SK-N-SH (cell line): ENCODE measurements around the gene HARS1. TPM values are rescaled to one million over a fixed set of nuclear protein-coding genes. Genes with fewer than 3 reads are reported as not detected.

Source experiments
- CTCF ChIA-PET: fragments of 300-600, 350-600 bp; formaldehyde crosslinking; extraction: SDS; loops from one replicate; lab custom pipeline; 2021; lab: Yijun Ruan, JAX
- POLR2A ChIA-PET: fragments of 350-600 bp; sonication (Branson Sonifier 250); formaldehyde crosslinking; extraction: SDS; loops from one replicate; lab custom pipeline; 2020; ENCODE audit warnings: antibody characterized with exemption, inconsistent platforms; lab: Yijun Ruan, JAX
- DNase-seq: peaks from one replicate; pipeline ENCODE4 v3.0.0; 2012
- H2AFZ ChIP-seq: fragments of 200-600 bp; sonication (generic); 2 replicates; pipeline ENCODE4 v1.8.1; 2016; ENCODE audit warnings: antibody characterized with exemption, mild to moderate bottlenecking, low read depth
- H3F3A ChIP-seq: fragments of 200-600 bp; sonication (generic); replicated peaks from 2 replicates; pipeline ENCODE3; 2016; ENCODE audit warnings: antibody characterized with exemption, mild to moderate bottlenecking; ENCODE audit not compliant: insufficient read depth
- H3K27ac ChIP-seq, 2 experiments: fragments of 200-500 bp in 1 of 2; fragments of 200-600 bp in 1 of 2; sonication (Bioruptor generic) in 1 of 2; sonication (generic), shearing (Covaris generic) in 1 of 2; 2 replicates each; pipeline versions ENCODE4 v1.5.1 to v1.6.1; 2014 to 2016; ENCODE audit warnings: low read depth in 2 of 2, inconsistent platforms in 1 of 2, low read length in 1 of 2, mild to moderate bottlenecking in 1 of 2, mixed read lengths in 1 of 2
- H3K27me3 ChIP-seq: fragments of 200-600 bp; sonication (generic), shearing (Covaris generic); 2 replicates; pipeline ENCODE4 v1.6.1; 2016; ENCODE audit warnings: mixed run types; ENCODE audit not compliant: insufficient read depth
- H3K36me3 ChIP-seq, 2 experiments: fragments of 200-500 bp in 1 of 2; fragments of 200-600 bp in 1 of 2; sonication (Bioruptor generic) in 1 of 2; sonication (generic) in 1 of 2; replicated peaks in 1 of 2; 2 replicates each; pipeline versions ENCODE3 to v1.5.1; 2014 to 2016; ENCODE audit warnings: low read length in 1 of 2, mild to moderate bottlenecking in 1 of 2; ENCODE audit not compliant: insufficient read depth in 2 of 2, control insufficient read depth in 1 of 2
- H3K4me1 ChIP-seq, 2 experiments: fragments of 200-500 bp in 1 of 2; fragments of 200-600 bp in 1 of 2; sonication (Bioruptor generic) in 1 of 2; sonication (generic), shearing (Covaris generic) in 1 of 2; 2 replicates each; pipeline versions ENCODE4 v1.5.1 to v1.6.1; 2014 to 2016; ENCODE audit warnings: low read depth in 1 of 2, low read length in 1 of 2, mixed run types in 1 of 2; ENCODE audit not compliant: insufficient read depth in 2 of 2, control insufficient read depth in 1 of 2
- H3K4me2 ChIP-seq: fragments of 200-600 bp; sonication (generic), shearing (Covaris generic); 2 replicates; pipeline ENCODE4 v1.6.1; 2017; ENCODE audit warnings: mixed run types
- H3K4me3 ChIP-seq, 2 experiments: fragments of 200-500 bp in 1 of 2; fragments of 200-600 bp in 1 of 2; sonication (Bioruptor generic) in 1 of 2; sonication (generic), shearing (Covaris generic) in 1 of 2; 2 replicates each; pipeline versions ENCODE4 v1.5.1 to v1.8.1; 2014 to 2016; ENCODE audit warnings: low read depth in 2 of 2, inconsistent platforms in 1 of 2, low read length in 1 of 2, mild to moderate bottlenecking in 1 of 2, mixed read lengths in 1 of 2, moderate library complexity in 1 of 2
- H3K79me2 ChIP-seq: fragments of 200-600 bp; sonication (generic); 2 replicates; pipeline ENCODE4 v1.8.1; 2017; ENCODE audit warnings: mild to moderate bottlenecking; ENCODE audit not compliant: insufficient read depth
- H3K9ac ChIP-seq: fragments of 200-600 bp; sonication (generic); 2 replicates; pipeline ENCODE4 v1.6.1; 2017; ENCODE audit warnings: mixed run types
- H3K9me2 ChIP-seq: fragments of 200-600 bp; sonication (generic); 2 replicates; pipeline ENCODE4 v1.6.1; 2017; ENCODE audit warnings: mixed run types
- H3K9me3 ChIP-seq: fragments of 200-600 bp; sonication (generic); 2 replicates; pipeline ENCODE4 v1.6.1; 2017; ENCODE audit warnings: mixed run types, mild to moderate bottlenecking, moderate library complexity
- H4K20me1 ChIP-seq: fragments of 200-600 bp; sonication (generic); 2 replicates; pipeline ENCODE4 v1.6.1; 2017; ENCODE audit warnings: mild to moderate bottlenecking, mixed run types; ENCODE audit not compliant: insufficient read depth
- CHD2 ChIP-seq: fragments of 150-350 bp; IDR thresholded peaks from 2 replicates; pipeline ENCODE4 v1.6.1; 2018; ENCODE audit warnings: low read length; ENCODE audit not compliant: partially characterized antibody
- ELF1 ChIP-seq: IDR thresholded peaks from 2 replicates; pipeline ENCODE4 v1.4.0; 2012
- GABPA ChIP-seq: IDR thresholded peaks from 2 replicates; pipeline ENCODE4 v1.4.0; 2012; ENCODE audit warnings: low read depth, mild to moderate bottlenecking
- MXI1 ChIP-seq: IDR thresholded peaks from 2 replicates; pipeline ENCODE4 v1.6.1; 2012; ENCODE audit warnings: mild to moderate bottlenecking, low read depth, low read length, improper control_type of control experiment
- NFIC ChIP-seq: IDR thresholded peaks from 2 replicates; pipeline ENCODE4 v1.4.0; 2012; ENCODE audit warnings: borderline replicate concordance
- NRF1 ChIP-seq: IDR thresholded peaks from 2 replicates; pipeline ENCODE4 v1.6.1; 2012; ENCODE audit warnings: low read depth, mild to moderate bottlenecking, low read length
- POLR2AphosphoS5 ChIP-seq: IDR thresholded peaks from 2 replicates; pipeline ENCODE4 v1.6.1; 2012; ENCODE audit warnings: low read depth, low read length
- RFX5 ChIP-seq: IDR thresholded peaks from 2 replicates; pipeline ENCODE4 v1.6.1; 2012; ENCODE audit warnings: mild to moderate bottlenecking, improper control_type of control experiment, low read length
- RXRA ChIP-seq: IDR thresholded peaks from 2 replicates; pipeline ENCODE4 v1.4.0; 2012; ENCODE audit warnings: low read depth, mild to moderate bottlenecking, borderline replicate concordance
- SIN3A ChIP-seq: IDR thresholded peaks from 2 replicates; pipeline ENCODE4 v1.6.1; 2012; ENCODE audit warnings: low read depth, mild to moderate bottlenecking, low read length, moderate library complexity, borderline replicate concordance
- TAF1 ChIP-seq: IDR thresholded peaks from 2 replicates; pipeline ENCODE4 v1.6.1; 2012; ENCODE audit warnings: low read depth, mild to moderate bottlenecking, low read length, moderate library complexity, borderline replicate concordance
- TEAD4 ChIP-seq: IDR thresholded peaks from 2 replicates; pipeline ENCODE4 v1.4.0; 2012; ENCODE audit warnings: mild to moderate bottlenecking, borderline replicate concordance; ENCODE audit not compliant: insufficient read depth
- YY1 ChIP-seq: IDR thresholded peaks from 2 replicates; pipeline ENCODE4 v1.4.0; 2012; ENCODE audit warnings: low read depth, mild to moderate bottlenecking
- WGBS: methylation state at CpG from one replicate; pipeline ENCODE4 v1.1.6; 2017; ENCODE audit warnings: low lambda C conversion rate; 5-methylcytosine and 5-hydroxymethylcytosine counted together
- polyA plus RNA-seq, 3 experiments: library from polyadenylated mRNA; depleted of rRNA; stranded (reverse); fragments of >200 nt; gene quantifications; 2 replicates each; pipeline ENCODE4 v1.2.3, GENCODE V29; 2012
- TF ChIP-seq, protein P1 (sequence below): IDR thresholded peaks from 2 replicates; pipeline ENCODE4; 2012
- TF ChIP-seq, protein P2 (sequence below): IDR thresholded peaks from 2 replicates; pipeline ENCODE4 v1.4.0; 2012; ENCODE audit warnings: low read depth, borderline replicate concordance
- TF ChIP-seq, protein P3 (sequence below): IDR thresholded peaks from 2 replicates; pipeline ENCODE4 v1.4.0; 2012; ENCODE audit warnings: low read depth

The HARS1 gene
- polyA plus RNA-seq, 1 of the 3 experiments (the other 2 are of a cell fraction), result 124 TPM

- Histone ChIP-seq H3K4me3 (peak within 1 kb of the TSS; percentile 78 to 88), H3K27me3 (no peaks in the 10 kb centered on the region), H3K9ac (peak within 1 kb of the TSS; percentile 85), H2AFZ (peak within 1 kb of the TSS; percentile 82), H3K9me3 (no peaks in the 10 kb centered on the region), H3K9me2 (no peaks in the 10 kb centered on the region), H3K4me2 (peak within 1 kb of the TSS; percentile 71), H3K4me1 (peaks cover 0 to 4% of the 10 kb centered on the region in 2 experiments; a peak in 2 of 4 replicates), H3F3A (peaks cover 27% of the 10 kb centered on the region), H3K79me2 (peaks cover 41% of the 10 kb centered on the region), H3K36me3 (peaks cover 47 to 65% of the 10 kb centered on the region in 2 experiments), H4K20me1 (0 out of 2 replicates have a peak, but pooled peaks cover 5% of the 10 kb centered on the region), H3K27ac (peak within 1 kb of the TSS; percentile 89 to 94)
- ChIA-PET POLR2A (interaction anchor here (0.6 to 3.1 kb wide), 7 partner anchors 9 to 990 kb away, joined by 3 to 14 read pairs (median 4); partner anchors contain the start of genes DND1, HARS1, HARS2 and IK), CTCF (interaction anchor here (0.7 to 2.5 kb wide), 3 partner anchors 18 to 292 kb away, joined by 3 to 11 read pairs (median 10); partner anchors contain the start of genes IK and NDUFA2)
- DNase-seq, result peak; percentile 96
- TF ChIP-seq YY1 (0 out of 2 replicates have a peak, but pooled peaks have one; percentile 45), SIN3A (peak; percentile 68), NFIC (no peak), POLR2AphosphoS5 (peak; percentile 97), RFX5 (no peak), RXRA (peak; percentile 40; the same call in 1 of the 2 replicates), MXI1 (peak; percentile 93), NRF1 (peak; percentile 40; the same call in 1 of the 2 replicates), TEAD4 (no peak), GABPA (peak; percentile 90), TAF1 (peak; percentile 89), ELF1 (peak; percentile 91), CHD2 (peak; percentile 38)
- TF ChIP-seq, protein P1, sequence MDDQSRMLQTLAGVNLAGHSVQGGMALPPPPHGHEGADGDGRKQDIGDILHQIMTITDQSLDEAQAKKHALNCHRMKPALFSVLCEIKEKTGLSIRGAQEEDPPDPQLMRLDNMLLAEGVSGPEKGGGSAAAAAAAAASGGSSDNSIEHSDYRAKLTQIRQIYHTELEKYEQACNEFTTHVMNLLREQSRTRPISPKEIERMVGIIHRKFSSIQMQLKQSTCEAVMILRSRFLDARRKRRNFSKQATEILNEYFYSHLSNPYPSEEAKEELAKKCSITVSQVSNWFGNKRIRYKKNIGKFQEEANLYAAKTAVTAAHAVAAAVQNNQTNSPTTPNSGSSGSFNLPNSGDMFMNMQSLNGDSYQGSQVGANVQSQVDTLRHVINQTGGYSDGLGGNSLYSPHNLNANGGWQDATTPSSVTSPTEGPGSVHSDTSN, result no peak
- TF ChIP-seq, protein P2, sequence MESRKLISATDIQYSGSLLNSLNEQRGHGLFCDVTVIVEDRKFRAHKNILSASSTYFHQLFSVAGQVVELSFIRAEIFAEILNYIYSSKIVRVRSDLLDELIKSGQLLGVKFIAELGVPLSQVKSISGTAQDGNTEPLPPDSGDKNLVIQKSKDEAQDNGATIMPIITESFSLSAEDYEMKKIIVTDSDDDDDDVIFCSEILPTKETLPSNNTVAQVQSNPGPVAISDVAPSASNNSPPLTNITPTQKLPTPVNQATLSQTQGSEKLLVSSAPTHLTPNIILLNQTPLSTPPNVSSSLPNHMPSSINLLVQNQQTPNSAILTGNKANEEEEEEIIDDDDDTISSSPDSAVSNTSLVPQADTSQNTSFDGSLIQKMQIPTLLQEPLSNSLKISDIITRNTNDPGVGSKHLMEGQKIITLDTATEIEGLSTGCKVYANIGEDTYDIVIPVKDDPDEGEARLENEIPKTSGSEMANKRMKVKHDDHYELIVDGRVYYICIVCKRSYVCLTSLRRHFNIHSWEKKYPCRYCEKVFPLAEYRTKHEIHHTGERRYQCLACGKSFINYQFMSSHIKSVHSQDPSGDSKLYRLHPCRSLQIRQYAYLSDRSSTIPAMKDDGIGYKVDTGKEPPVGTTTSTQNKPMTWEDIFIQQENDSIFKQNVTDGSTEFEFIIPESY, result 0 out of 2 replicates have a peak, but pooled peaks have one; percentile 5
- TF ChIP-seq, protein P3, sequence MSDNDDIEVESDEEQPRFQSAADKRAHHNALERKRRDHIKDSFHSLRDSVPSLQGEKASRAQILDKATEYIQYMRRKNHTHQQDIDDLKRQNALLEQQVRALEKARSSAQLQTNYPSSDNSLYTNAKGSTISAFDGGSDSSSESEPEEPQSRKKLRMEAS, result peak; percentile 62
- 3% methylated on average over 21 of the region's 54 CpGs for WGBS
Measured at GRCh38 chr5:140664359-140665119, 26.6 kb downstream of the HARS1 start, which contains the start of gene WDR55. Gene WDR55, plus strand, starts transcription at chr5:140664904. Its CDS starts 9 bp downstream, at chr5:140664913.
